EH (cell line): ENCODE results near the gene B3GALNT1.
"Not testable (repeated sequence)": the region's sequence is repeated elsewhere in the genome, so short reads cannot be mapped to it uniquely, and the experiment has no call there.

Experiments used
- DNase-seq: peaks from one replicate; pipeline ENCODE4 v3.0.0-alpha.2; 2015; ENCODE audit warnings: low read depth

Gene B3GALNT1

GRCh38 chr3:161081633-161082032 is 23.5 kb downstream of the B3GALNT1 start:
- DNase-seq, result no peak

GRCh38 chr3:161073181-161073580 is 32.0 kb downstream of the B3GALNT1 start:
- DNase-seq, result no peak

GRCh38 chr3:161072751-161073150 is 32.4 kb downstream of the B3GALNT1 start:
- no peak for DNase-seq

- DNase-seq, result no peak
These were observed 32.9 kb downstream of the B3GALNT1 start for GRCh38 chr3:161072211-161072621.

GRCh38 chr3:161070980-161071663 is 34.0 kb downstream of the B3GALNT1 start:
- no peak for DNase-seq

GRCh38 chr3:161070252-161070930 is 34.8 kb downstream of the B3GALNT1 start:
- DNase-seq, result no peak

GRCh38 chr3:161069511-161070251 is 35.5 kb downstream of the B3GALNT1 start:
- DNase-seq, result peak; percentile 58

GRCh38 chr3:161067335-161067734 is 37.8 kb downstream of the B3GALNT1 start:
- DNase-seq, result no peak

- DNase-seq, result no peak
These were observed 38.2 kb downstream of the B3GALNT1 start for GRCh38 chr3:161066930-161067329.

GRCh38 chr3:161064413-161064812 is 40.7 kb downstream of the B3GALNT1 start:
- DNase-seq, result no peak

- DNase-seq, result no peak
These were observed 50.1 kb downstream of the B3GALNT1 start for GRCh38 chr3:161054860-161055604.

- no peak for DNase-seq
These were observed 53.3 kb downstream of the B3GALNT1 start for GRCh38 chr3:161051856-161052255.

- DNase-seq, result no peak
These were observed 54.2 kb downstream of the B3GALNT1 start for GRCh38 chr3:161050935-161051334.

- DNase-seq, result no peak
These were observed 55.4 kb downstream of the B3GALNT1 start for GRCh38 chr3:161049683-161050248.

- no peak for DNase-seq
These were observed 61.7 kb downstream of the B3GALNT1 start for GRCh38 chr3:161043336-161044035.

- peak; percentile 52 for DNase-seq
These were observed 63.1 kb downstream of the B3GALNT1 start for GRCh38 chr3:161042023-161042501.

GRCh38 chr3:161038725-161039124 is 66.4 kb downstream of the B3GALNT1 start:
- peak; percentile 54 for DNase-seq

- peak; percentile 58 for DNase-seq
These were observed 69.4 kb downstream of the B3GALNT1 start for GRCh38 chr3:161035711-161036110.

- not testable (repeated sequence) for DNase-seq
These were observed 70.1 kb downstream of the B3GALNT1 start for GRCh38 chr3:161034913-161035550.
